ENCODE measurements around the gene APBA1.

- TF ChIP-seq CTCF (IDR thresholded peaks at IDR 0.05; ENCODE audit: insufficient read depth, low read length, poor library complexity, severe bottlenecking): no peak
- TF ChIP-seq EZH2phosphoT487 (conservative IDR thresholded peaks at IDR 0.05; ENCODE audit: low read length): no peak
Observed at GRCh38 chr9:69393425-69393824, 278.7 kb downstream of the APBA1 start.

All from SU-DHL-6 (cell line).